Measurements from ENCODE around the gene VWA5B2.

DNA sequence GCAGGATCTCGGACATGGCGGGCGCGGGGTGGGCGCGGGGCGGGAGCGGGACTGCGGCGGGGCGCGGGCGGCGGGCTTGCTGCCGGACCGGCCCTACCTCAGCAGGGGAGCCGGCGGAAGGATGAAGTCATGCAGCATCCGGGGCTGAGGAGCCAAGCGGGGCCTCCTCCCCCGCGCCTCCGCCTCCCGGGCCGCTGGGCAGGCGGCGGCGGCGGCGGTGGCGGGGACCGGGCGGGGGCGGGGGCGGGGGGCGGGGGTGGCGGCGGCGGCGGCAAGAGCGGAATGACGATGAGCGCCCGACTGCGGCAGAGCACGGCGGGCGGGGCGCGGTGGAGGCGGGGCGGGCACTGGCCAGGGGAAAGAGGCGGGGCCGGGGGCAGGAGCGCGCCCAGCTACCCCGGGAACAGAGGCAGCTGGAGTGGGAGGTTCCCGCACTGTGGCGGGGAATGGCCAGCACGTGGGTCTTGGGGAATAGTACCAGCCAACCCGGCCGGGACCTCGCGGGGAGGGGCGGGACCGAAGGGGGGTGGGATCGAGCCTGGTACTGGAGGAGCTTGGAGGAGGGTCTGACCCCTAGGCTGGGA is 32.0 kb downstream of the VWA5B2 start, which contains the start of gene CAMK2N2:
- TF ChIP-seq, protein P1, sequence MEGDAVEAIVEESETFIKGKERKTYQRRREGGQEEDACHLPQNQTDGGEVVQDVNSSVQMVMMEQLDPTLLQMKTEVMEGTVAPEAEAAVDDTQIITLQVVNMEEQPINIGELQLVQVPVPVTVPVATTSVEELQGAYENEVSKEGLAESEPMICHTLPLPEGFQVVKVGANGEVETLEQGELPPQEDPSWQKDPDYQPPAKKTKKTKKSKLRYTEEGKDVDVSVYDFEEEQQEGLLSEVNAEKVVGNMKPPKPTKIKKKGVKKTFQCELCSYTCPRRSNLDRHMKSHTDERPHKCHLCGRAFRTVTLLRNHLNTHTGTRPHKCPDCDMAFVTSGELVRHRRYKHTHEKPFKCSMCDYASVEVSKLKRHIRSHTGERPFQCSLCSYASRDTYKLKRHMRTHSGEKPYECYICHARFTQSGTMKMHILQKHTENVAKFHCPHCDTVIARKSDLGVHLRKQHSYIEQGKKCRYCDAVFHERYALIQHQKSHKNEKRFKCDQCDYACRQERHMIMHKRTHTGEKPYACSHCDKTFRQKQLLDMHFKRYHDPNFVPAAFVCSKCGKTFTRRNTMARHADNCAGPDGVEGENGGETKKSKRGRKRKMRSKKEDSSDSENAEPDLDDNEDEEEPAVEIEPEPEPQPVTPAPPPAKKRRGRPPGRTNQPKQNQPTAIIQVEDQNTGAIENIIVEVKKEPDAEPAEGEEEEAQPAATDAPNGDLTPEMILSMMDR (IDR thresholded peaks at IDR 0.05; ENCODE audit: borderline replicate concordance, extremely low read depth, low read length, poor library complexity, severe bottlenecking), result no peak
- TF ChIP-seq EZH2 (IDR thresholded peaks at IDR 0.05; ENCODE audit: borderline replicate concordance, low read depth, low read length, severe bottlenecking), result no peak
